Natural killer cell treated with Interleukin-12 subunit alpha and Interleukin-12 subunit beta and Interleukin-15 and Interleukin-18, amount 100 ng/mL, for 72 hours (primary cell): ENCODE measurements around the gene JADE2. TPM values are rescaled to one million over a fixed set of nuclear protein-coding genes. Genes with fewer than 3 reads are reported as not detected.
A peak's percentile ranks its signal among the peaks of the same experiment; 100 is the strongest.

ENCODE experiments used
- ATAC-seq, 2 donors: fragments of 150-1000 bp; cut with Tn5 transposase in 1 of 2; sonication (Bioruptor Pico), chemical (Tn5 transposase) in 1 of 2; 2 replicates each; pipeline ENCODE4 v1.10.0; 2021
- DNase-seq: peaks from one replicate; pipeline ENCODE4 v3.0.0; 2022; ENCODE audit warnings: low spot score
- H3K27ac Mint-ChIP-seq, 2 donors: 1 replicate in 1 of 2; 2 replicates in 1 of 2; pipeline ENCODE4 v1.8.0; 2022; ENCODE audit warnings: mixed read lengths in 2 of 2, mild to moderate bottlenecking in 1 of 2, moderate library complexity in 1 of 2
- H3K27me3 Mint-ChIP-seq, 2 donors: 1 replicate in 1 of 2; 2 replicates in 1 of 2; pipeline ENCODE4 v1.8.0; 2022; ENCODE audit warnings: mixed read lengths in 2 of 2
- H3K36me3 Mint-ChIP-seq: one replicate; pipeline ENCODE4 v1.8.0; 2022; ENCODE audit warnings: mixed read lengths
- H3K4me1 Mint-ChIP-seq, 2 donors: 1 replicate in 1 of 2; 2 replicates in 1 of 2; pipeline ENCODE4 v1.8.0; 2022; ENCODE audit warnings: low read depth in 2 of 2, mixed read lengths in 2 of 2, mild to moderate bottlenecking in 1 of 2
- H3K4me3 Mint-ChIP-seq: one replicate; pipeline ENCODE4 v1.8.0; 2022; ENCODE audit warnings: mixed read lengths
- H3K9me3 Mint-ChIP-seq: 2 replicates; pipeline ENCODE4 v1.8.0; 2022; ENCODE audit warnings: mixed read lengths
- total RNA-seq, 2 donors: library from RNA; stranded (reverse); gene quantifications; one replicate each; pipeline ENCODE4 v1.2.3, GENCODE V29; 2022

JADE2 gene
- total RNA-seq, 2 donors from 2014 or later = 45.2 to 70.8 TPM

DNA sequence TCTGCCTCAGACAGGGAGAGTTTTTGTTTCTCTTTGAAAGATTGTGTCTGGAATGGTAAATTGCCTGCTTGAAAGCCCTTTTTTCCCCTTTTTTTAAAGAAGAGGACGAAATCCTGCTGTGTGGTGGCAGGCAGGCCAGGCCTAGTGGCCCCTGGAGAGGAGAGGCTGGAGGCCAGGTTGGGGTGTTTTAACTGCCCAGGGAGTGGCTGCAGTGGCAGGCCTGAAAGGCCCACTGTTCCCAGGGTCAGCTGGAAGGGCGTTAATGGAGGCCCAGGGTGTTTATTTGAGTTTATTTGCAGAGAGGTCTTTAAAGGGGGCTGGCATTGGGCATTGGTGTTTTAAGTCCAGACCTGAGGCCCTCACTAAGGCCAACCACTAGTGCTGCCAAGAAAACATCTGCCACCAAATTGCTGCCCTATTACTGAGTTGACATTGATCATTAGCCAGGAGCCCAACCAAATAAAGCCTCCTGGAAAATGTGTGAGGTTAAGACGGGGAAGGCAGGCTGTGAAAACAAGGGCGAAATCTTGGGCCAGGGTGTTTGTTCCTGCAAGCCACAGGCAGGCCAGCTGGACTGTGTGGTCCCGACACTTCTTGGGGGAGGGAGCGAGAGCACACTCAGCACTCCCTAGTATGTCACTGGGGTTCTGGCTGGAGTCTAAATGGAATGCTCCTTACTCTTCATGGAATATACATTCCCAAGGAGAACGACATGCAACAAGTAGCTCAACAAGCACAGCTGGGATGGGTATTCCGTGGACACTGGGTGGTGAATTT lies 5.0 kb downstream of the JADE2 start:
- Mint-ChIP-seq H3K4me1 (peaks cover 35 to 51% of the 10 kb centered on the region in 2 donors), H3K27me3 (no peaks in the 10 kb centered on the region), H3K9me3 (no peaks in the 10 kb centered on the region), H3K4me3 (no peak overlapping the region), H3K27ac (peak overlapping the region; percentile 44 to 79), H3K36me3 (no peaks in the 10 kb centered on the region)
- ATAC-seq (no peak), DNase-seq (no peak)

DNA sequence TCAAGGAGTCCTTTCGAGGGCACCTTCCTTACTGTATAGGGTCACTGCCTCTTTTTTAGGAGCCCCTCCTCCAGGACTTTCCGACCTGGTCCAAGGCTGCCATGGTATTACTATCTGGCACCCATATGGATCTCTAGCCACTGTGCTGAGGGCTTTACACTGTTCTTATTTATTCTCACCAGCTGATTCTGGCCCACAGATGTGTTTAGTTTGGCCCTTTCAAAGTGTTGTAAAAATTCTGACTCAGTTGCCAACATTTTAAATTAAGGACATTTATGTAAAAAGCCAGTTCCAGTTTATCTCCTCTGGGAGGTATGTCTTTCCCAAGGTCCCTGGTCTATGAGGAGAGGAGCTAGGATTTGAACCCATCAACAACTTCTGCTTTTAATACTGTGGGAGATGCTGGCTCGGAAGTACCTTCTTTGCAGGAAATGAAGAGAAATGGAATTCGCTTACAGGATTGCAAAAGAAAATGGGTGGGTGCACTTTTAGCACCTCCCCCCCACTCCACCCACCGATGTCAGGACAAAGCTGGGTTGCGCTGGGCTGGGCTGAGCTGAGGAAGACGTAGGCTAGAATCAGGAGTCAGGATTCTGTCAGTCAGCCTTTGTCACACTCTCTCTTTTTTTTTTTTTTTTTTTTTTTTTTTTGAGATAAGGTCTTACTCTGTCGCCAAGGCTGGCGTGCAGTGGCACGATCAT lies 7.8 kb downstream of the JADE2 start:
- peak overlapping the region in 1 of 2 donors; percentile 47 for H3K27ac Mint-ChIP-seq
- ATAC-seq (no peak), DNase-seq (peak; percentile 8)
- no peaks in the 10 kb centered on the region for H3K27me3 Mint-ChIP-seq
- peaks cover 57 to 70% of the 10 kb centered on the region in 2 donors for H3K4me1 Mint-ChIP-seq
- no peaks in the 10 kb centered on the region for H3K36me3 Mint-ChIP-seq
- H3K4me3 Mint-ChIP-seq = no peak overlapping the region
- H3K9me3 Mint-ChIP-seq = no peaks in the 10 kb centered on the region

- no peak for ATAC-seq
- Mint-ChIP-seq H3K4me3 (no peak overlapping the region), H3K27ac (peak overlapping the region in 1 of 2 donors; percentile 21), H3K9me3 (no peaks in the 10 kb centered on the region), H3K27me3 (no peaks in the 10 kb centered on the region), H3K4me1 (peaks cover 51 to 64% of the 10 kb centered on the region in 2 donors), H3K36me3 (no peaks in the 10 kb centered on the region)
- DNase-seq = peak; percentile 57
These were observed 8.7 kb downstream of the JADE2 start for GRCh38 chr5:134534058-134534725.

GRCh38 chr5:134534726-134535110 lies 9.2 kb downstream of the JADE2 start:
- DNase-seq (no peak), ATAC-seq (no peak)
- Mint-ChIP-seq H3K4me1 (peaks cover 51 to 64% of the 10 kb centered on the region in 2 donors), H3K4me3 (no peak overlapping the region), H3K9me3 (no peaks in the 10 kb centered on the region), H3K36me3 (no peaks in the 10 kb centered on the region), H3K27me3 (no peaks in the 10 kb centered on the region), H3K27ac (peak overlapping the region; percentile 21 to 87)

GRCh38 chr5:134536876-134537275 lies 11.4 kb downstream of the JADE2 start:
- Mint-ChIP-seq H3K9me3 (no peaks in the 10 kb centered on the region), H3K36me3 (no peaks in the 10 kb centered on the region), H3K27me3 (no peaks in the 10 kb centered on the region), H3K4me1 (peaks cover 39 to 49% of the 10 kb centered on the region in 2 donors), H3K4me3 (peak overlapping the region; percentile 50), H3K27ac (peak overlapping the region; percentile 46 to 87)
- DNase-seq = peak; percentile 29
- ATAC-seq = peak; percentile 52 to 55

- no peaks in the 10 kb centered on the region for H3K27me3 Mint-ChIP-seq
- peak overlapping the region; percentile 46 to 87 for H3K27ac Mint-ChIP-seq
- no peaks in the 10 kb centered on the region for H3K36me3 Mint-ChIP-seq
- H3K4me3 Mint-ChIP-seq = peak overlapping the region; percentile 50
- peaks cover 35 to 45% of the 10 kb centered on the region in 2 donors for H3K4me1 Mint-ChIP-seq
- DNase-seq = peak; percentile 41
- no peak for ATAC-seq
- no peaks in the 10 kb centered on the region for H3K9me3 Mint-ChIP-seq
These were observed 11.8 kb downstream of the JADE2 start for GRCh38 chr5:134537297-134537696.

GRCh38 chr5:134538296-134538695 lies 12.8 kb downstream of the JADE2 start:
- H3K4me1 Mint-ChIP-seq = peaks cover 34 to 39% of the 10 kb centered on the region in 2 donors
- no peaks in the 10 kb centered on the region for H3K27me3 Mint-ChIP-seq
- no peak for DNase-seq
- peak overlapping the region in 1 of 2 donors; percentile 87 for H3K27ac Mint-ChIP-seq
- H3K36me3 Mint-ChIP-seq = no peaks in the 10 kb centered on the region
- ATAC-seq = no peak
- no peaks in the 10 kb centered on the region for H3K9me3 Mint-ChIP-seq
- no peak overlapping the region for H3K4me3 Mint-ChIP-seq

- Mint-ChIP-seq H3K9me3 (no peaks in the 10 kb centered on the region), H3K36me3 (no peaks in the 10 kb centered on the region), H3K27me3 (no peaks in the 10 kb centered on the region), H3K27ac (no peak overlapping the region), H3K4me3 (no peak overlapping the region), H3K4me1 (peaks cover 41 to 46% of the 10 kb centered on the region in 2 donors)
- ATAC-seq (no peak), DNase-seq (no peak)
These were observed 14.3 kb downstream of the JADE2 start for GRCh38 chr5:134539732-134540131.

DNA sequence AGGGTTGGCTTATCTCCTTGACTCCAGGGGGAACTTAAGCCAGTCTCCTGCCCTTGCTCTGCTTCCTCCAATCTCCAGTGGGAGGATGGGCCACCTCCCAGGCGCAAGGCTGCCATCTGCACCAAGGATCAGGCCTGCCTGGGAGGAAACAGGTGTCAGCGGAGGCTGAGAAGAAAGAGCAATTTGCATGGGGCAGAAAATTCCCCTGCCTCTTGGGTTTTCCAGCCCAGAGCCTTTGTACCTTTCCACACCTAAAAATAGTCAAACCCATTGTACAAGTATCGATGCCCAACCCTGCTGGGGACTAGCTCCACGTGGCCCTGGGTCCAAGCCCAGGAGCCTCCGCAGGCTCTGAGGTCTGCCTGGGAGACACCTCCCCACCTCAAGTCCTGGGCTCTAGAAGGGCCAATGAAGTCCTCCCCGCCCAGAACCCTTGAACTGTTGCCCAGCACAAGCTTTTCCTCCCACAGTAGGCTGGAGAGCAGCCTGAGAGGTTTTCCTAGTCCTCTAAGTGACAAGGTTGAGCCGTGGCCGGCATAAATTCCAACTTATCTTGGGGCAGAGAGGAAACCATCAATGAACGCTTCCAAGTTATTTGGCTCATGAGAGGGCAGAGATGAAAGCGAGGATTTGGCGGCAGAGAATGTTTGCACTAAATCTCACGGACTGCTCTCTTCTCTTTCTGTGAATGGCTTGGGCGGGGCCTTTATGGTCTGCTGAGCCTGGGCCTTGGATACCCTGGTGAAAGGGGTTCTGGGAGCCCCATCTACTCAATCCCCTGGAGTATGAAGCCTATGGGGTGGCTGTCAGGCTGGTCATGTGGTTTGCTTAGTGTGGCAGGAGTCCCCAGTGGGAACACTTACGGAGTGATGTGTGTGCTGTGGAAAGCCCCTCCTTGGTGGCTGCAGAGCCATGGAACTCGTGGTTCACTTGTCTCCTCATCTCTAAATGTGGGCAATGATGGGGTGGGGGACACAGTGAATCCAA lies 15.6 kb downstream of the JADE2 start:
- Mint-ChIP-seq H3K27ac (no peak overlapping the region), H3K36me3 (no peaks in the 10 kb centered on the region), H3K4me3 (no peak overlapping the region), H3K9me3 (no peaks in the 10 kb centered on the region), H3K4me1 (peaks cover 43 to 46% of the 10 kb centered on the region in 2 donors), H3K27me3 (no peaks in the 10 kb centered on the region)
- ATAC-seq = no peak
- DNase-seq = no peak

DNA sequence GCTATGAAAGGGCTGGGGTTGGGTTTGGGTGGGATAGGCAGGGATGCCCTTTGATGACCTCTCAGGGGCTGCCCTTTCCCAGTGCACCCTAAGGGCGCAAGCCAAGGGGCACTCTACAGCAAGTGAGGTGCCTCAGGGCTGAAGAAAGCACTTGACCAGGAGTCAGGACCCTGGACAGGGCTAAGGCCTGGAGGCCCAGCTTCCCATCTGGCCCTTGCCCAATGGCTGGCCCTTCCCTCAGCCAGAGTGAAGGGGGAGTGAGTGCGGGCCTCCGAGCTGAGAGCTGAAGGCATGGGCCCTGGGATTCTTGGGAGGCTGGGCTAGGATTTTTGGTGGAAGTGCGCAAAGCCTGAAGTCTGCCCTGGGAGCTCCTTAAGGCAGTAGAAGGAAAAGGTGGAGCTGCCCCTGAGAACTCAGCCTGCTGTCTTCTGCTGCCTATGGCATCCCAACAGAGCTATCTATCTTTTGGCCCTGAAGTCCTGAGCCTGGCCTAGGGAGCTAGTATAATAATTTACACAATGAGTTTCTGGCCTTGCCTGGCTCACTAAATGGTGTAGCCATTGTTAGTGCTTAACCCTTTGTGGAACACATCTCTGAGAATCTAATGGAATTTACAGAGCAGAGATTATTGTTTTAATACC lies 16.4 kb downstream of the JADE2 start:
- DNase-seq = no peak
- ATAC-seq = no peak
- H3K4me3 Mint-ChIP-seq = no peak overlapping the region
- no peaks in the 10 kb centered on the region for H3K36me3 Mint-ChIP-seq
- peaks cover 34 to 39% of the 10 kb centered on the region in 2 donors for H3K4me1 Mint-ChIP-seq
- no peak overlapping the region for H3K27ac Mint-ChIP-seq
- no peaks in the 10 kb centered on the region for H3K9me3 Mint-ChIP-seq
- H3K27me3 Mint-ChIP-seq = no peaks in the 10 kb centered on the region

GRCh38 chr5:134543820-134544614 lies 18.5 kb downstream of the JADE2 start:
- H3K9me3 Mint-ChIP-seq = no peaks in the 10 kb centered on the region
- DNase-seq (peak; percentile 79), ATAC-seq (peak; percentile 85 to 87)
- H3K27ac Mint-ChIP-seq = peak overlapping the region; percentile 93 to 99
- no peaks in the 10 kb centered on the region for H3K27me3 Mint-ChIP-seq
- H3K4me1 Mint-ChIP-seq = peaks cover 28 to 40% of the 10 kb centered on the region in 2 donors
- no peaks in the 10 kb centered on the region for H3K36me3 Mint-ChIP-seq
- H3K4me3 Mint-ChIP-seq = peak overlapping the region; percentile 72
